Tibial nerve (tissue), 4 donors: ENCODE results near the gene KIF20B.

Source experiments
- CTCF ChIP-seq, 5 experiments: fragments of 200-600 bp in 3 of 5; fragments of 450-650 bp in 2 of 5; sonication (generic) in 3 of 5; IDR thresholded peaks; one replicate each; pipeline ENCODE4 v1.5.1; 2016 to 2019; ENCODE audit warnings: antibody characterized with exemption in 5 of 5, mild to moderate bottlenecking in 3 of 5, moderate library complexity in 2 of 5
- EP300 ChIP-seq, 2 donors: sonication (generic); formaldehyde crosslinking; IDR thresholded peaks; one replicate each; pipeline ENCODE4 v1.6.1; 2017; ENCODE audit warnings: antibody characterized with exemption in 2 of 2, mild to moderate bottlenecking in 1 of 2
- POLR2A ChIP-seq, 2 donors: fragments of 450-650 bp; IDR thresholded peaks; one replicate each; pipeline ENCODE4 v1.6.1; 2017; ENCODE audit warnings: antibody characterized with exemption in 2 of 2, mild to moderate bottlenecking in 2 of 2, moderate library complexity in 2 of 2

DNA sequence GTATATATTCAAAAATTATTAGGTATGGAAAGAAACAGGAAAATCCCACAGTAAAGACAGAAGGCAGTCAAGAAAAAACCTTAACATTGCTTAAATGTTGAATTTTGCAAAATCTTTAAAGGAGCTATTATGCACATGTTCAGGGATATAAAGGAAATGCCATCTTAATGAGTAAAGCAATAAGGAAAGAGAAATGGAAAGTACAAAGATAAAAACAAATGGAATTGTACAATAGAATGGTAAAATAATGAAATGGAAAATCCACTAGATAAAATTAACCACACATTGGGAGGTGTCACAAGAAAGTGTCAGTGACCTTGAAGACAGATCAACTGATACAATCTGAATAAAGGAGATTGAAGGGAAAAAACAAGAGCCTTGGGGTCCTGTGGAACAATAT lies 82.0 kb downstream of the KIF20B start:
- TF ChIP-seq POLR2A (IDR thresholded peaks at IDR 0.05): no peak
- TF ChIP-seq CTCF (IDR thresholded peaks at IDR 0.05): no peak
- no peak for TF ChIP-seq EP300 (IDR thresholded peaks at IDR 0.05)
